Hematopoietic multipotent progenitor cell treated with erythropoietin and hydrocortisone succinate and interleukin-3 and kit ligand, for 17 days (in vitro differentiated cells): ENCODE data around the gene PTRH2.

Experiments
- DNase-seq: peaks from one replicate; pipeline ENCODE4 v3.0.0-alpha.2; 2015; ENCODE audit warnings: low spot score

The PTRH2 gene

GRCh38 chr17:59719526-59719925 is 12.3 kb upstream of the PTRH2 start:
- no peak for DNase-seq

DNA sequence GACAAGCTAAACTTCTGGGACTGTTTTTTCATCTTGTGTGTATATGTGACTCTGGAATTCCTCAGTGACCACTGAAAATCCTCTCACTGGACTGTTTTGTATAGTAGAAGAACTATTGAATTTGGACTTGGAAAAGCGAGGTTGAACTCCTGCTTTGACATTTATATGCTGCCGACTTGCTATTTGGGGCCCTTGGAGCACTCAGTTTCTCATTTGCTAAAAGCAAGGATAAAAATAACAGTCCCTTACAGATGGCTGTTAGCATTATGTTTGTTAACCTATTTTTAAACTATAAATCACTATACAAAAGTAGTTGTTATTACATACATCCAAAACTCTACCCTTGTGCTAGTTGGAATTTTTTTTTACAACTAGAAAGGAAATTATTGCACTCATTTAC is 9.2 kb upstream of the PTRH2 start:
- no peak for DNase-seq

DNA sequence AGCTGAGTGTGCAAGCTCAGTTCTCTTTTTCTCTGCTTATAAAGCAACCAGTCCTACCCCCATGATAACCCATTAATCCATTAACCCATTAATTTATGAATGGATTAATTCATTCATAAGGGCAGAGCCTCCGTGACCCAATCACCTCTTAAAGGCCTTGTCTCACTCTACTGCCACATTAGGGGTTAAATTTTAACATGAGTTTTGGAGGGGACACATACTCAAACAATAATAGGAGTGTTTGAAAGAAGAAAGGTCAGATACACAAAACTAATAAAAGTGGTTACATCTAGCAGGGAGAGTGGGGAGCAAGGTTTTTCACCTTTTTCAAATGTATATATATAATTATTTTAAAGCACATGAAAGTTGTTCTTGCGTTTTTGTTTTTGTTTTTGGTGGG is 7.0 kb upstream of the PTRH2 start:
- DNase-seq: no peak

- no peak for DNase-seq
Measured at GRCh38 chr17:59712862-59713261, 5.6 kb upstream of the PTRH2 start.

DNA sequence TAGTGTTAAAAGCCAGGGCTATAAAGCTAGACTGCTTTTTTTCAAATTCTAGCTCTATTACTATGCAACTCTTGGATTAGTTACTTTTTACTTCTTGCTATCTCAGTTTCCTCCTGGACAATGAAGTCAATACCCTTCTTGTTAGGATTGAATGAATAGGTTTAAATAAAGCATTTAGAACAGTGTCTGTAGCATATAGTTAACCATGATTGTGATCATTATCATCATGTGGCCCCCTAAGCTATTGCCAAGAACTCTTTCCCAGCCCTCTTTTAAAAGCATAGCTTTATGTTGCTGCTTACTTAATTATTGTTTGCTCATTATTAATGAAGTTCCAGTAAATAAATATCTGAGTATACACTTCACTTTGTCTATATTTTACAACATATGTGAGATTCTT is 4.7 kb upstream of the PTRH2 start:
- no peak for DNase-seq

DNA sequence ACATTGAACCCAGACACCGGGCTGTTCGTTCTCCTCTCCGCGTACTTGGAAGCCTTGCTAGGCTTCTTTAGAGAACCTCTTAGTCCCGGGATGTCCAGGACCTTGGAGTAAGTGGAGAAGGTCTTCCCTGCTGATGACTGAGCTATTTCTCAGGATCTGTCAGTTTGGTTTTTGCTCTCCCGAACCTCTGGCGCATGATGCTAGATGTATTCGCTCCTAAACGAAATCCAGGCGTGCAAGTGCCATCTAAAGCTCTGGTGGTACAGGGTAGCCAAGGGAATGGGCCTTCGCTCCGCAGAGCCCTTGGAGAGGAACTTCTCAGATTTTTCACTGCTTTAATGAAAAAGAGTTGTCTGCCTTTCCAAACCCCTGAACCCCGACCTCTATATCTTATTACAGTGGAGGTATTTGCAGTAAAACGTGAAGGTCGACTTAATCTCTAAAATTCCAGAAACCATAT is 771 bp upstream of the PTRH2 start:
- DNase-seq: no peak

GRCh38 chr17:59702304-59702703 is 4.9 kb downstream of the PTRH2 start:
- no peak for DNase-seq

- no peak for DNase-seq
Measured at GRCh38 chr17:59699786-59700185, 7.4 kb downstream of the PTRH2 start.

- no peak for DNase-seq
Measured at GRCh38 chr17:59699218-59699617, 8.0 kb downstream of the PTRH2 start.

- DNase-seq: no peak
Measured at GRCh38 chr17:59698143-59698542, 9.1 kb downstream of the PTRH2 start.

DNA sequence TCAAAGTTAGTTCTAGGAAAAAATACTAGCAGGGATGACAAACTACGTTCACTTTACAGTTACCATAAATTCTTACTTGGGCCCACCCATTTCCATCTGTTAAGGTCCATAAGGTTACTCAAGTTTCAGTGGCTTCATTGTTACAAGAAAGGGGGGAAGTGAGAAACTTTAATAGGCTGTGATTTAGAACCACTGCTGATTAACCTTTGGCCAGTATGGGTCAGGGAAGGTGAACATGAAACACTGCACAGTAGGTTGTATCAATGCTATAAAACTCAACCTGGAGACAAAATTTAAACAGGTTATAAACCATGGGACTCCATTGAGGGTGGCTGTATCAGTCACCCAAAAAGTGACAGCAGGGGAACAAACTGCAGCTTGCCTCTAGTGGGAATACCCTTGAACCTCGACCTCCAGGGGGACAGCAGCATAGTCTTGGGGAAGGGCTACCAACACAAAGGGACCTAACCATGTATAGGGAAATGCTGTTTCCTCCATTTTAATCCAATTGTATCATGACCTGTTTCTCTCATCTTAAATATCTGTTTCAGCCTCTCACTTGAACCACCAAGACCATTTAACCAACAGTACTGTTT is 10.4 kb downstream of the PTRH2 start:
- DNase-seq: no peak

DNA sequence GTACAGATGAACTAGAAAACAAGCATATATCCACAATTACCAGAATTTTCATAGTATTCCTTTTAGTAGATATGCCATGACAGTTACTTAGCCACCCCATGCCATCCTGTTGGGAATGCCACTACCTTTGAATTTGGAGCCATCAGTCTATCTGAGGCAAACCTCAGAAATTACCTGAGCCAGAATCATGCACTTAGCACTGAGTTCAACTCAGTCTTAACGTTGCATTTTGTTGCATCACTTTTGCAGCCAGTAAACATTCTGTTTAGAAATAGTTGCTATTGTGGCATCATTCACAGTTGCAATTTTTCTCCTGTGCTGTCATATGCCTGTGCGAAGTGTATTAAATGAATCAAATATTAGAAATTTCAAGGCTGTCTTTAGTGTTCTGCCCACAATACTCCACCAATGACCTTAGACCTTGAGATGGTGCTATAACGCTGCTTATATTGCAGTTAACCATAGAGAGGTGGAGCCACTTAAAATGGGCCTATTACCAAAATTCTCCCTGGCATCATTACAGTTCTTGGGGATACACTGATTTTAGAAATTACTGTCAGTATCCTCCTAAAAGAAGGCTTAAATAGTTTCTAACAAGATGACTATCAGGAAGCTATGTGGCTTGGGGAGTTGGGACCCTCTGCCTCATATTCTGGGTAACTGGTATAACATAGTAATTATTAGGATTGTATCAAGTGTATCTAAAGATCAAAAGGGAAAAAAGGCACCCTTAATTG is 11.1 kb downstream of the PTRH2 start:
- DNase-seq: no peak

DNA sequence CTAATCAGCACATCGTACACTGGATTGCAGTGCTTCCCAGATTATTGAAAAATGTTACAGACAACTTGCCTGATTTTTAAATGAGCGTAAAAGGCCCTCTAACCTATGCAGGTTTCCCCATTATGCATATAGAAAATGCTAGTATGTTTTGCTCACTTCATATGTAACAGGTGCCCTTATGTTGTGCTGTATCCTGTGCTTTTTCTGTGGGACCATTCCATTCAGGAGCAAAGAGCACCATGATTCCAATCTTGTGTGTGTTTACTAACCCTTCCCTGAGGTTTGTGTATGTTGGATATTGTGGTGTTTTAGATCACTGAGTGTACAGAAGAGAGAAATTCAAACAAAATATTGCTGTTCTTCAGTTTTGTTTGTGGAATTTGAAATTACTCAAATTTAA is 12.9 kb downstream of the PTRH2 start:
- DNase-seq: no peak

DNA sequence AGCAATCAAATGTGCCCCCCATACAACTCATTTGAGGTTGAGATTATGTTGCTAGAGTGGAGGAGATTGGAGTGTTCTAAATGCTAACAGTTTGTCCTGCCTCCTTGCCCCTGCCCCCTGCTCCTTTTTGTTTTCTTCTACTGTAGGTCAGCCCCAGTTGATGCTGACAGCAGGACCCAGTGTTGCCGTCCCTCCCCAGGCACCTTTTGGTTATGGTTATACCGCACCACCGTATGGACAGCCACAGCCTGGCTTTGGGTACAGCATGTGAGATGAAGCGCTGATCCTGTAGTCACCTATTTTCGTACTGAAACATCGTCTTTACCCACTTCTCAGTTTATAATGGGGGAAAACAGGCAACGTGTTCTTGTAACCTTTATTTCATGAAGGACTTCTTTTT is 13.6 kb downstream of the PTRH2 start:
- no peak for DNase-seq

GRCh38 chr17:59688496-59688895 is 18.7 kb downstream of the PTRH2 start:
- DNase-seq: no peak

- DNase-seq: no peak
Measured at GRCh38 chr17:59688008-59688407, 19.2 kb downstream of the PTRH2 start.

DNA sequence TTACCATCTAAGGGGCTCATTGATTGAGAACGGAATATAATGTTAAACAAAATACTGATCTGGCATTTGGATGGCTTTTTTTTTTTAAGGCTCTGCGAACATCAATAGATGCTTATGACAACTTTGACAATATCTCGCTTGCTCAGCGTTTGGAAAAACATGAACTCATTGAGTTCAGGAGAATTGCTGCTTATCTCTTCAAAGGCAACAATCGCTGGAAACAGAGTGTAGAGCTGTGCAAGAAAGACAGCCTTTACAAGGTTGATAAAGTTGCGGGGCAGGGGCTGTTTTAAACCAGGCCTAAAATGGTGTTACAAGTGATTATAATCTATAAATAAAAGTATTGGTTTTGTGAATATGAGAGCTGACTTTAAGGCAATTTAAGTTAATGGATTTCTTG is 22.3 kb downstream of the PTRH2 start:
- DNase-seq: peak; percentile 35

DNA sequence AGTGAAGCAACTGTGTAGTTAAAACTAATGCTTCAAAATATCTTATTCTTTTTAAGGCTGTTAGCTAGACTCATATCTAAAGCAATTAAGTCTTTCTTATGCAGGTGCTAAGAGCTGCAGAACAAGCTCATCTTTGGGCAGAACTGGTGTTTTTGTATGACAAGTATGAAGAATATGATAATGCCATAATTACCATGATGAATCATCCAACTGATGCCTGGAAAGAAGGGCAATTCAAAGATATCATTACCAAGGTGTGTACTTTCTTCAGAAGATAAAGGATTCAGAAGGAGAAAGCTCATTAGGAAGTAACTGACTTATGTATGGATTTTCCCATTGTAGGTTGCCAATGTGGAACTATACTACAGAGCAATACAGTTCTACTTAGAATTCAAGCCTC is 23.9 kb downstream of the PTRH2 start:
- DNase-seq: no peak

DNA sequence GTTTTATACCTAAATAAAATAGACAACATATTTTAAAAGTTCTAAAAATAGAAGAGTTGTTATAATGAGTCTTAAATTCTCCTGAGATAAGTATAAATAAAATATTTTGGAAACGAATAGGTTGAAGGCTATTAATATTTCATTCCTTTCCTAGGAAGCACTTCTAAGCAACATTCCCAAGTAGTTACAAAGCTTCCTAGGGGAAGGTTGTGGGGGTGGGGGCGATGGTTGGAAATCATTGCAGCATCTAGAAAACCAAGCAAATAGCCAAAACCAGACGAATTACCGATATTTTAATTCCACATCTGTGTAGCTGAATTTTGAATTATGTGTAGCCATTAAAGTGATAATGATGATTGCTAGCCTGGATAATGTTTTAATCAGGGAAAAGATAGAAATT is 26.9 kb downstream of the PTRH2 start:
- DNase-seq: no peak

GRCh38 chr17:59678918-59679317 is 28.3 kb downstream of the PTRH2 start:
- no peak for DNase-seq

DNA sequence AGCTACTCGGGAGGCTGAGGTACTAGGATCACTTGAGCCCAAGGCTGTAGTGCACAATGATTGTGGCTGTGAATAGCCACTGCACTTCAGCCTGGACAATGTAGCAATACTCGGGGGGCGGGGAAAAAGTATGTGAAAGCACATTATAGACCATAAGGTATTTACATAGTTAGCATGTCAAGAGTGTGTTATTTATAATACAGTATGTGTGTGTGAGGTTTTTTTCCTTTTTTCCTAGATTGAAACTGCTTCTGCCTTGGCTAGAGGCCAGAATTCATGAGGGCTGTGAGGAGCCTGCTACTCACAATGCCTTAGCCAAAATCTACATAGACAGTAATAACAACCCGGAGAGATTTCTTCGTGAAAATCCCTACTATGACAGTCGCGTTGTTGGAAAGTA is 30.5 kb downstream of the PTRH2 start:
- DNase-seq: no peak

DNA sequence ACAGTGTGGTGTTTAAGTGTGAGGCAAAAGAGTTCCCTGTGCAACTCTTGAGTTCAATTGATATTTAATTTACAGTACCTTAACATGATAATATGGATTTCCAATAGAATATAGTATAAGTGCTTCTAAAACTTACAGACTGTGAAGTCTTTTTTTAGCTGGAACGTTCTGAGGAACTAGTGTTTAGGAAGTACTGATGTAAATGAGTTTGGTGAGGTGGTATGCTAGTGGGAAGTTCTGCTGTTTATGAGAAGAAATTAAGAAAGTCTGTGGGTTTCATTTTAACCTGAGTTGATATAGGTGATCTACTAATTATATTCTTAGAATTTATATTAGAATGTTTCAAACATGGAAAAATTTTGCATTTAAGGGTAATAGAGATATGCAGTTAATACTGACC is 32.0 kb downstream of the PTRH2 start:
- no peak for DNase-seq

GRCh38 chr17:59671386-59671785 is 35.8 kb downstream of the PTRH2 start:
- no peak for DNase-seq

DNA sequence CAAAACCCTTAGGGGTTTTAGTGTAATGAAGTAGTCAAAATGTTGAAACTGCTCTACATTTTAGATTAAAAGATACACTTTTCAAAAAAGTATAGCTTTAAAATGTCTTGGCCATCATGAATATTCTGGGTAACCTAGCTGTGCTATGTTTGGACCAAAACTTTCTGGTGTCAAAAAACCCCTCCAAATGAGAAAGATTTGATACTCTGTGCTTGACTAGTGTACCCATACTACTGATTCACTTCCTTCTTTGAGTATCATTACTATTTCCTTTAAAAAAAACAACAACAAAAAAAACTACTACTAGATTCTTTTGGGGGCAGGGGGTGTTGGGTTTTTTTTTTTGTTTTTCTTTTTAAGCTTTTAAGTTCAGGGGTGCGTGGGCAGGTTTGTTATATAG is 37.3 kb downstream of the PTRH2 start:
- no peak for DNase-seq
